ENCODE results near the gene EVC2.
"Not testable (repeated sequence)": the region's sequence is repeated elsewhere in the genome, so short reads cannot be mapped to it uniquely, and the experiment has no call there.

The EVC2 gene

DNA sequence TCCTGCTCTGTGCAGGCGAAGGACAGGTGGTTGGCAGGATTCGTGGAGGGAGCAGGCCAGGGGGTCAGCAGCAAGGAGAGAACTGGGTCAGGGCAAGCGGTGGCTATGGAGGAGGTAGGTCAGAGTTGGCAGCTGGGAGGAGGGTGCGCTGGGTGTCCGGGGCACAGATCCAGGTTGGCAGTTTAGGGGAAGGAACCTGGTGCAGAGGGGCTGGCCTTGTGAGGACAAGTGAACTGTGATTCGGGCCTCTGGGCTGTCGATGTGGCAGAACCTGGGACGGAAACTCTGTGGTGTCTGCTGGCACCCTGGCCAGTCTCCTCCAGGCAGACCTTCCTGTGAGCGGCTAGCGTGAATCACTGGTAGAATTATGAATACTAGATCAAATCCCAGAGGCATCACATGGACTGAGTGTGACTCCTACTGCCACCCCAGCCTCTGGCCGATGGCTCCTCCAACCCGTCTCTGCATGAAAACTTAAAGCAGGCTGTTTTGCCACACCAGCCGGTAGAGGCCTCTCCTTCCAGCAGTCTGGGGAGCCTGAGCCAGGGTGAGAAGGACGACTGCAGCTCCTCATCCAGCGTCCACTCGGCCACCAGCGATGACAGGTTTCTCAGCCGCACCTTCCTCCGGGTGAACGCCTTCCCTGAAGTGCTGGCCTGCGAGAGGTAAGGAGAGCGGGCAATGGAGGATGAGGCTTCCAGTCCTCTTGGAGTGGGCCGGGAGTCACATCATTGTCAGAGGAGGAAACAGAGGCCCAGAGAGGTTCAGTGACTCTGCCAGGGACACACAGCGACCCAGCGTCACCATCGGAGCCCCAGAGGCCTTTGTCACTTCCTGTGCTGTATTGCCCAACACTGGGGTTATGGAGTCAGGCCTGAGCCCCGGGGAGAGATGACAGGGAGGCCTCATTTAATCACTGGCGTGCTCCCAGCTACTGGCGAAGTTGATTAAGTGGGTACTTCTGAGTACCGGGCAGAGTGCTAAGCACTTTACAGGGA lies 22.9 kb upstream of the EVC2 start:
- DNase-seq (ENCODE audit: low read depth): no peak
- TF ChIP-seq, protein P1, sequence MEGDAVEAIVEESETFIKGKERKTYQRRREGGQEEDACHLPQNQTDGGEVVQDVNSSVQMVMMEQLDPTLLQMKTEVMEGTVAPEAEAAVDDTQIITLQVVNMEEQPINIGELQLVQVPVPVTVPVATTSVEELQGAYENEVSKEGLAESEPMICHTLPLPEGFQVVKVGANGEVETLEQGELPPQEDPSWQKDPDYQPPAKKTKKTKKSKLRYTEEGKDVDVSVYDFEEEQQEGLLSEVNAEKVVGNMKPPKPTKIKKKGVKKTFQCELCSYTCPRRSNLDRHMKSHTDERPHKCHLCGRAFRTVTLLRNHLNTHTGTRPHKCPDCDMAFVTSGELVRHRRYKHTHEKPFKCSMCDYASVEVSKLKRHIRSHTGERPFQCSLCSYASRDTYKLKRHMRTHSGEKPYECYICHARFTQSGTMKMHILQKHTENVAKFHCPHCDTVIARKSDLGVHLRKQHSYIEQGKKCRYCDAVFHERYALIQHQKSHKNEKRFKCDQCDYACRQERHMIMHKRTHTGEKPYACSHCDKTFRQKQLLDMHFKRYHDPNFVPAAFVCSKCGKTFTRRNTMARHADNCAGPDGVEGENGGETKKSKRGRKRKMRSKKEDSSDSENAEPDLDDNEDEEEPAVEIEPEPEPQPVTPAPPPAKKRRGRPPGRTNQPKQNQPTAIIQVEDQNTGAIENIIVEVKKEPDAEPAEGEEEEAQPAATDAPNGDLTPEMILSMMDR (IDR thresholded peaks at IDR 0.05; ENCODE audit: insufficient read depth, low read depth, low read length, missing control alignments): no peak
- H3K4me3 ChIP-seq (ENCODE audit: low read depth, low read length): no peak overlapping the region

DNA sequence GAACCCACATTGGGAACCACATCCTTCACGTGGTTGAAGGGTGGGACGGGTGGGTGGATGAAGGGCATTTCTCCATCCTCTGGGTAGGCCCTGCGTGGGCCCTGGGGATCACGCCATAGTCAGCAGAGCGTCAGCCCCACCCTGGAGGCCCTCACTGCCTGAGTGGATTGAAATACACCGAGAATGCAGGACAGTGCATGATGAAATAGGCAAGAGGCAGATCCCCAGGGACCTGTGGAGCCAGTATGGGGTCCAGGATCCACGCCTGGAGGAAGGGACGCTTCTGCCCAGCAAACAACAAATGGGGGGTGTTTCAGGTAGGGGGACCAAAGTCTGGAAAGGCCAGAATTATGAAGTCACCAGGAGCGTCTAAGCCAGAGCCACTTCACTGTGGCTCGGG lies 22.1 kb upstream of the EVC2 start:
- no peak overlapping the region for H3K4me3 ChIP-seq (ENCODE audit: low read depth, low read length)
- DNase-seq (ENCODE audit: low read depth): no peak
- TF ChIP-seq, protein P1 (IDR thresholded peaks at IDR 0.05; ENCODE audit: insufficient read depth, low read depth, low read length, missing control alignments): no peak

DNA sequence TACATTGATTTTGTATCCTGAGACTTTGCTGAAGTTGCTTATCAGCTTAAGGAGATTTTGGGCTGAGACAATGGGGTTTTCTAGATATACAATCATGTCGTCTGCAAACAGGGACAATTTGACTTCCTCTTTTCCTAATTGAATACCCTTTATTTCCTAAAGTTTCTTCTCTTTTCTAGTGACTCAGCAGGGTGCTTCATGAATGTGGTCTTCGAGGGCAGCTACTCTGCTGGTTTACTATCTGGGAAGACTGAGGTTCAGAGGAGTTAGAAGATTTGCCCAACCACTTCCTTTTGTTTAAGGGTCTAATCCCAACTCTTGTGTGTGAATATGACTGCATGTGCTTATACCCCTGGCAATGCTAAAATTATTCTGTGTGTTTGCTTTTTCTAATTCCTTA lies 20.1 kb upstream of the EVC2 start:
- H3K4me3 ChIP-seq (ENCODE audit: low read depth, low read length); DNase-seq (ENCODE audit: low read depth): not testable (repeated sequence)

DNA sequence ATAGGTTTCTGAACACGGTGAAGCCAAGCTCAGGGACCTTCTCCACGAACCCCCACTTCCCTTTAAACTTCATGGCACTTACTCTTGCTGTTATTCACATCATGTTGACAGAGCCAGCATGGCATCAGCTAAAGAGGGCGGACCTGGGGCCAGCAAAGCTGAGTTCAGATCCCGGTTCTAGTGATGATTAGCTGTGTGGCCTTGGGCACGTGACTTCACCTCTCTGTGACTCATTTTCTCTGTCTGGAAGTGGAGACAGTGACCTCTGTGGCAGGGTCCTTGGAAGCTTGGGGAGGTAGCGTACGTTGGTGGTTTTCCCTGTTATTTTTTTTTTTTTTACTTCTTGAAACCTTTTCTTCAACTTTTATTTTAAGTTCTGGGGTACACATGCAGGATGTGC lies 16.0 kb upstream of the EVC2 start:
- DNase-seq (ENCODE audit: low read depth): no peak
- TF ChIP-seq, protein P1 (IDR thresholded peaks at IDR 0.05; ENCODE audit: insufficient read depth, low read depth, low read length, missing control alignments): no peak
- no peak overlapping the region for H3K4me3 ChIP-seq (ENCODE audit: low read depth, low read length)

DNA sequence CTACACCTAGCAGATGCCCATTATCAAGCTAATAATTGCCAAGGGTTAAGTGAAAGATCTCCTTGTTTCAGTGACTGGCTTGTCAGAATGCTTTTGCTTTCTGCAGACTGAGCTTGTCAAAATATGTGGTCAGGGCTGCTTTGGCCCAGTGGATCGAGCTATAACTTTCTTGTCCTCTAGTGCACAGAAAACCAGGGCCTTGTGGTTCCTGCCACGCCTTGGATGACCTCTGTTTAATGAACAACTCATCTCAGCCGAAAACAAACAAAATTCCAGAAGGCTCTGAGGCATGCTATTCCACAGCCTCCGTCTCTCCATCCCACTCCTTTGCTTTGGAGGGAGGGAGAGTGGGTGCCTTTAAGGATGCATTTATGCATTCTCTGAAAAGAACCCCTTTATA lies 14.0 kb upstream of the EVC2 start:
- DNase-seq (ENCODE audit: low read depth): no peak
- TF ChIP-seq, protein P1 (IDR thresholded peaks at IDR 0.05; ENCODE audit: insufficient read depth, low read depth, low read length, missing control alignments): no peak
- H3K4me3 ChIP-seq (ENCODE audit: low read depth, low read length): no peak overlapping the region

DNA sequence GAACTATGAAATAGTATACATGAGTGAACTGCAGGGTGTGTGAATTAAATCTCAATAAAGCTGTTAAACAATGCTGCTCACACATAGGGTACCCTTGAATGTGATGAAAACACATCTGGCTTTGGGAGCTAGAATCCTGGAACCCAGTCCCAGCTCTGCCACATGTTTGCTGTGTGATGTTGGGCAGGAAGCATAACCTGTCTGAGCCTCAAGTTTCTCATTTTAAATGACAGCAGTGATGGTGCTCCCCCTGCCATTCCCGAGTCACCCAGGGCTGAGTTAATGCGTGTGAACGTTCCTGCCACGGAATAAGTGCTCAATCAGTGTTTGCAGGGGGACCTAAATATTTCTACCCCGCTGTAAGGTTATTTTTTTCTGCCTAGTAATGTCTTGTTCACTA lies 13.6 kb upstream of the EVC2 start:
- TF ChIP-seq, protein P1 (IDR thresholded peaks at IDR 0.05; ENCODE audit: insufficient read depth, low read depth, low read length, missing control alignments): no peak
- no peak overlapping the region for H3K4me3 ChIP-seq (ENCODE audit: low read depth, low read length)
- DNase-seq (ENCODE audit: low read depth): no peak

DNA sequence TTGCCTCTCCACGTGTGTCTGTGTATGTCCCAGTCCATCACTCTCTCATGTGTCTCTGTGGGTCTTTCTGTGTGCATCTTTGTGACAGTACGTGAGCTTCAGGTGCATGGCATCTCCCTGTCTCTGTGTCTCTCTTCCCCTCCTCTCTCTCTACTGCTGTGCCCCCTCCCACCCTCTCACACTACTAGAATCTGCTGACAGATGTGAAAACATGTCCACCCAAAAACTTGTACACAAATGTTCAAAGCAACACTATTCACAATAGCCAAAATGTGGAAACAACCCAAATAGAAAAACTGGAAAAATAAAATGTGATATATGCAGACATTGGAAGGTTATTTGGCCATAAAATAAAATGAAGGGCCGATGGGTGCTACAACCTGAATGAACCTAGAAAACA lies 12.6 kb upstream of the EVC2 start:
- no peak for DNase-seq (ENCODE audit: low read depth)
- TF ChIP-seq, protein P1 (IDR thresholded peaks at IDR 0.05; ENCODE audit: insufficient read depth, low read depth, low read length, missing control alignments): no peak
- H3K4me3 ChIP-seq (ENCODE audit: low read depth, low read length): no peak overlapping the region
